Measurements from ENCODE around the gene NUDT13. TPM values are rescaled to one million over a fixed set of nuclear protein-coding genes. Genes with fewer than 3 reads are reported as not detected.

Gene NUDT13
- total and polyA plus RNA-seq, 2 of the 8 experiments (the other 6 are each of a cell fraction or from before 2014, with no cell fraction given), result 1.5 to 1.9 TPM

- H4K8ac ChIP-seq (ENCODE audit: extremely low read depth, insufficient read depth, low read length), result no peak overlapping the region
- H2BK5ac ChIP-seq (ENCODE audit: low read depth, low read length), result no peak overlapping the region
- H3K79me1 ChIP-seq (ENCODE audit: low read depth, low read length), result no peaks in the 10 kb centered on the region
- CTCF ChIA-PET (ENCODE audit: partially characterized antibody), result interaction anchor here (0.6 to 2.0 kb wide), 17 partner anchors 9 to 697 kb away, joined by 3 to 6 read pairs (median 4); no protein-coding TSS in a partner anchor
- no peak overlapping the region for H3K4me2 ChIP-seq (ENCODE audit: insufficient read depth in 1 of 2, low read depth in 2 of 2, low read length in 2 of 2)
- no peak overlapping the region for H2BK12ac ChIP-seq (ENCODE audit: low read depth, low read length)
- no peaks in the 10 kb centered on the region for H4K20me1 ChIP-seq (replicated peaks in 1 of 2; ENCODE audit: control insufficient read depth in 1 of 2, insufficient read depth in 2 of 2, low read length in 2 of 2)
- H3K36me3 ChIP-seq (ENCODE audit: control insufficient read depth in 2 of 4, insufficient read depth in 4 of 4, low read length in 3 of 4), result no peaks in the 10 kb centered on the region
- H4K91ac ChIP-seq (replicated peaks; ENCODE audit: insufficient read length, low read length), result no peak overlapping the region
- no peak overlapping the region for H3K27ac ChIP-seq (ENCODE audit: low read depth, low read length)
- H2AK5ac ChIP-seq (ENCODE audit: low read depth, low read length), result no peak overlapping the region
- no peaks in the 10 kb centered on the region for H3K79me2 ChIP-seq (ENCODE audit: control insufficient read depth in 1 of 2, insufficient read depth in 2 of 2, low read length in 2 of 2)
- H2BK120ac ChIP-seq (replicated peaks; ENCODE audit: low read depth, low read length), result no peak overlapping the region
- TF ChIP-seq SP2 (IDR thresholded peaks at IDR 0.05; ENCODE audit: low read length) (no peak), POLR2A (IDR thresholded peaks at IDR 0.05; ENCODE audit: control extremely low read depth in 1 of 2, low read depth in 2 of 2, low read length in 2 of 2) (no peak), CBX8 (IDR thresholded peaks at IDR 0.05; ENCODE audit: borderline replicate concordance, low read depth, low read length) (no peak), SUZ12 (IDR thresholded peaks at IDR 0.05; ENCODE audit: low read length) (no peak), KDM4A (IDR thresholded peaks at IDR 0.05; ENCODE audit: low read depth, low read length, severe bottlenecking) (no peak)
- no peaks in the 10 kb centered on the region for H3K9me3 ChIP-seq (ENCODE audit: insufficient read depth in 2 of 2, low read depth in 1 of 2, low read length in 1 of 2)
- no peak overlapping the region for H3K18ac ChIP-seq (ENCODE audit: extremely low read depth, low read length)
- H2BK20ac ChIP-seq (ENCODE audit: low read length), result no peak overlapping the region
- H3K4me1 ChIP-seq (replicated peaks in 1 of 4; ENCODE audit: control insufficient read depth in 3 of 4, insufficient read depth in 4 of 4, low read length in 3 of 4), result no peaks in the 10 kb centered on the region
- H3K23me2 ChIP-seq (ENCODE audit: low read depth, low read length), result no peaks in the 10 kb centered on the region
- no peak overlapping the region for H3K14ac ChIP-seq (ENCODE audit: insufficient read length)
- H3K27me3 ChIP-seq (replicated peaks in 1 of 4; ENCODE audit: control insufficient read depth in 3 of 4, extremely low read depth in 1 of 4, insufficient read depth in 3 of 4, low read length in 3 of 4), result no peaks in the 10 kb centered on the region
- H3K9ac ChIP-seq (replicated peaks in 1 of 4; ENCODE audit: extremely low read depth in 1 of 4, low read depth in 3 of 4, low read length in 3 of 4), result no peak overlapping the region
- WGBS, 2 experiments (ENCODE audit: extremely low coverage in 1 of 2, insufficient coverage in 1 of 2, insufficient read length in 1 of 2, insufficient replicate concordance in 2 of 2, low coverage in 1 of 2, low lambda C conversion rate in 2 of 2, missing lambda C conversion rate in 1 of 2), result 93% methylated on average over 1 of the region's 1 CpG; no CpG with 5 or more reads in 1 of the 2 experiments
- H2AFZ ChIP-seq (ENCODE audit: low read length), result no peak overlapping the region
- POLR2A ChIA-PET (ENCODE audit: partially characterized antibody), result interaction anchor here (1.0 to 1.3 kb wide), 2 partner anchors 9 to 34 kb away, joined by 4 to 5 read pairs; no protein-coding TSS in a partner anchor
- H3K56ac ChIP-seq (replicated peaks; ENCODE audit: insufficient read length, low read depth, low read length), result no peak overlapping the region
- H3K4ac ChIP-seq (replicated peaks; ENCODE audit: insufficient read length, low read depth, low read length), result no peak overlapping the region
- DNase-seq (ENCODE audit: low read depth in 1 of 2, low spot score in 2 of 2) (no peak), FAIRE-seq (no peak)
- no peak overlapping the region for H3K23ac ChIP-seq (ENCODE audit: insufficient read length)
- H2BK15ac ChIP-seq (ENCODE audit: low read length), result no peak overlapping the region
- H3K4me3 ChIP-seq (ENCODE audit: extremely low read depth in 1 of 4, insufficient read depth in 2 of 4, low read depth in 3 of 4, low read length in 4 of 4), result no peak overlapping the region
- no peak overlapping the region for H4K5ac ChIP-seq (ENCODE audit: insufficient read length, low read depth, low read length)
These were observed 48.5 kb upstream of the NUDT13 start for GRCh38 chr10:73061743-73062142.
